ENCODE results near the gene MROH7. TPM values are rescaled to one million over a fixed set of nuclear protein-coding genes. Genes with fewer than 3 reads are reported as not detected.

MROH7 gene
- total RNA-seq, 1 donor from 2014 or later: 0.68 TPM

DNA sequence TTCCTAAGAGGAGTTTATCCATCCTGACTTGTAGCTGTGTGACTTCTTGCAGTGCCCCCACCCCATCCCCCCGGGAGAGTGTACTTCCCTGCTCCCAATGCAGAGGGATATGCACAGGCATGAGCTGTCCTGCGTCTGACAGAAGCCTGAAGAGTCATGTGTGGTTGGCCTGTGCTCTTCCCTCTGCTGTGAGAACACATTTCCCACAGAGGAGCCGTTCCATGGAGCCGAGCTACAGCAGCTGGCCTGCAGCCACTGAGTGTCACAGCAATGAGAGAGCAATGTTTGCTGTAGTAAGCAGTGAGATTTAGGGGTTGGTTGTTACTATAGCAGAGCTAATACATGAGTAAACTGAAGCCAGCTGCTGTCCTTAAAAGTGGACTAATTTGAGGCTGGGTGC is 100.7 kb downstream of the MROH7 start:
- ATAC-seq: no peak

DNA sequence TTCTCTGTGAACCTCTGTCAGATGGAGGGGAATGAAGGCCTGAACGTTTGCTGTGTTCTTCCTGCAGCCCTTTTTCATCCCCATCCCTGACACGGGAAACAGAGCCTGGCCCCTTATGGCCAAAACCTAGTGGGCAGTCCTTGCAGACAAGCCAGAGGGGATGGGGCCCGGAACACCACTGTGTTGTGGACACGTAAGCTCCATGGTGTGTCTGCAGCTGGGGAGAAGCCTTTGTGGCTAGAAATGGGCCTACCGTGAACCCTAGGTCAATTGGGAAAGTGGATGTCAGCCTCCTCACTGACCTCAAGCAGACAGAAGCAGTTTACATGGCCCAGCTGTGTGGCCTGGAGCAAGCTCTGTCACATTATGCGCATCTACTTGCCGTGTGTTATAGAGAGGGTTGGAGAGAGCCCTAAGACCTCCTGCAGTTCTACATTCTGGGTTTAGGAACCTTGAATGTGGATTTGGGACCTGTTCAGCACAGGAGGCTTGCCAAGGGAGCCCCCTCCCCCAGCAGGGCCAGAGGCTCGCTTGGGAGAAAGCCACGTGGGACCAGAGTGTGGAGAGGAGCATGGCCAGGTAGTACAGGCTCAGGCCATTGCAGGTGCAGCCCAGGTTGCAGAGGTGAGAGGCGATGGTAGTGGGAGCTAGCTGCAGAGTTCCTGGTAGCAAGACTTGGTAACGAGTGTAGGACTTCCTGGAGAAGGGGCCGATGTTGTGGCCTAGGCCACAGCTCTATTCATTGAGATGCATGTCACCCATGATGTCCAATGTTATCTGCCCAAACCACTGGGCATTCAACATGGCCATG is 102.0 kb downstream of the MROH7 start:
- no peak for ATAC-seq

- no peak for ATAC-seq
Measured at GRCh38 chr1:54744696-54745095, 103.1 kb downstream of the MROH7 start.

DNA sequence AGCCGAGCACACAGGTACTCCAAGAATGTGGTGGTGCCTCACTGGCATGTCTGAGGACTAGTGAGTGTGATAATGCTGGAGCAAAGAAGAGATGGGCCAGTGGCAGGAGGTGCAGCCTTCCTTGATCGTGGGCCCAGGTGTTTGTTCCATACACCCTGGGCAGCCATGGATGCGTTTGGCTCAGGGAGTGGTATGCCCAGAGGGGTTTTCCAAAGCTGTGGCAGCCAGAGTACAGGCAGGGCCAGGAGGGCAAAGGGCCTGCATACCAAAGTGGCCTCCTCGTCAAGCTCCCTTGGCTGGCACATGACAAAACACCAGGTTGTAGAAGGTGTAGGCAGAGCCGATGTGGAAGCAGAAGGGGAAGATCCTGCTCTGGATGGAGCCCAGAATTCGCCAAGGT is 103.7 kb downstream of the MROH7 start:
- ATAC-seq: no peak

DNA sequence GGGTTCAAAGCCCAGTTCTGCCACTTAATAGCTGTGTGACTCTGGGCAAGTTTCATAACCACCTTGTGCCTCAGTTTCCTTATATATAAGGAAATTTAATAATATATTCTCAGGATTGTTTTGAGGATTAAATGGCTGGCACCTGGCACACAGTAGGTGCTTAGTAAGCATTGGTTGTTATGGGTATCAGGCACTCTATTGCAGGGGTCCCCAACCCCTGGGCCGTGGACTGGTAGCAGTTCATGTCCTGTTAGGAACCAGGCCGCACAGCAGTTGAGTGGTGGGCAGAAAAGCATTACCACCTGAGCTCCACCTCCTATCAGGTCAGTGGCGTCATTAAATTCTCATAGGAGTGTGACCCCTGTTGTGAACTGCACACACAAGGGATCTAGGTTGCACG is 104.3 kb downstream of the MROH7 start:
- no peak for ATAC-seq

DNA sequence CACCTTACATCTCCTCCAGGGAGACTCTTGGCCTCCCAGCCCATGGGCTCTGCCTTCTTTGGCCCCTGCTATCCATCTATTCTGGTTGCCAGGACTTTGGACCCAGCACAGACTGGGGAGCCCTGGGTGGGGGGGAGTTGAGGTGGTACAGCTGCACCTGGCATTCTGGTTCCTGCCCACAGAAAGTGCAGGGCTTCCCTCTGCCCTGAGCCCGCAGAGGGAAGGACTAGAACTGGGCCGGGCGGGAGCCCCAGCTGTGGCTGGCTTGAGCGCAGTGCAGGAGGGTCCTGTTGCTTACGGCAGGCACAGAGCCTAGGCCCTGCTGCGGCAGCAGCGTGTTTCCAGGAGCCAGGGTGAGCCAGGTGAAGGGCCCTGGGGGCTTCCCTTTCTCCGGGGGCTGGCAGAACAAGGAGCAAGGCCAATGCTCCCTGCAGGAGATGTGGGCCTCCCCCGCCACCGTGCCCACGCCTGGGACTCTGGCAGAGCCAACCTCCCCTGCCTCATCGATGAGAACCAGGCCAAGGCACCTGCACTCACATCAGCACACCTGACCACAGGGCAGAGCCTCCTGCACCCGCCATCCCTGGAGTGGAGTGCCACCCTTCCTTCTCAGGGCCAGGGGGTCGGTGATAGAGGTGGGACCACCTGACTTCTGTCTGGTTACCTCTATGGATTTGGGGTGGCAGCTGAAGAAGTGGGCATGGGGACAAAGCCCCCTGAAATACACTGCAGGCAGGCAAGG is 106.7 kb downstream of the MROH7 start:
- ATAC-seq: no peak

DNA sequence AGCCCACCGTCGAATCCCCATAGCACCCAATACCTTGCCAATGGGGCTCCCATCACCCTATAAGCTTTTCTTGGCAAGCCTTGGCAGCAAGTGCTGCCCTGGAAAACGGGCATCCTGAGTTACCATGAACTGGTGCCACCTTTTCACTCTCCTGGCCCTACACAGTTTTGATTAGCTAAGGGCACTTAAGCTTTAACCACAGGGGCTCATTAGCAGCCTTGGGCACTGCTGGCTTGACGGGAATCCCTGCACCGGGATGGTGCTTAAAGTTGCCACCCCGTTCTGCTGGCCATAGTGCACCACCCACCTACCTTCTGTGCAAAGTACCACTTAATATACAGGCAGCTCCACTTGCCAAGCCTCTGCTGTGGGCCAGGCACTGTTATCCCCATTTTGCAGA is 109.0 kb downstream of the MROH7 start:
- ATAC-seq: no peak

- no peak for ATAC-seq
Measured at GRCh38 chr1:54751426-54751825, 109.8 kb downstream of the MROH7 start.

DNA sequence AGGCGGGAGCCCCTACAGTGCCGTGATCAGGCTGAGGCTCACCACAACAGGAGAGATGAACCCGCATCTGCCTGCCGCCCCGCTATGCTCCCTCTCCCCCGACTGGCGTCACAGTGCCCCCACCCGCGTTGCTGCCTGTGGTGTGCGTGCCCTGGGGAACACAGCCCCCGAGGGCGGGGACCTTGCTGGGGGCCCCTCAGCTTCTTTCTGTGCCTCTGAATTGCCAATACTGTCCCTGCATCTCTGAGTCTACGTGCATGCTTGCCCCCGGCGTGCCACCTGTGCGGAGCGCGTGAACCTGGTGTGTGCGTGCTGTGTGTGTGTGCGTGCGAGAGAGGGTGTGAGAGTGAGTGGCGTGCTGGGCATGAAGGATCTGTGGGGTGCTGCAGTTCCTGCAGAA is 112.5 kb downstream of the MROH7 start:
- no peak for ATAC-seq

GRCh38 chr1:54754486-54755285 is 113.1 kb downstream of the MROH7 start:
- no peak for ATAC-seq

DNA sequence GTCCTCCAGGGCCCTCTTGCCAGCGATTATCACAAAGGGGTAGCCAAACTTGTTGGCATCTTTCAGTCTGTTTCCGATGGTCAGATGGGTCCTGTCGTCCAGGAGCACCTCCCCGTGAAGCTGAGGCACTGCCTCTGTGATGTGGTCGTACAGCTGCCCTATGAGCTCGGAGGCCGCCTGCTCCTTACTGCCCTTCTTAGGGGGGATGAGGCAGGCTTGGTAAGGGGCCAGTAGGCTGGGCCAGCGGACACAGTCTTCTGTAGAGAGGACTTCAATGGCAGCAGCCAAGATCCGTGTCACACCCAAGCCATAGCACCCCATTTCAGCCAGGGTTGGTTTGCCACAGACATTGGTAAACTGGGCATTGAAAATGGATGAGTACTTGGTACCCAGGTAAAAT is 116.2 kb downstream of the MROH7 start:
- ATAC-seq: no peak

DNA sequence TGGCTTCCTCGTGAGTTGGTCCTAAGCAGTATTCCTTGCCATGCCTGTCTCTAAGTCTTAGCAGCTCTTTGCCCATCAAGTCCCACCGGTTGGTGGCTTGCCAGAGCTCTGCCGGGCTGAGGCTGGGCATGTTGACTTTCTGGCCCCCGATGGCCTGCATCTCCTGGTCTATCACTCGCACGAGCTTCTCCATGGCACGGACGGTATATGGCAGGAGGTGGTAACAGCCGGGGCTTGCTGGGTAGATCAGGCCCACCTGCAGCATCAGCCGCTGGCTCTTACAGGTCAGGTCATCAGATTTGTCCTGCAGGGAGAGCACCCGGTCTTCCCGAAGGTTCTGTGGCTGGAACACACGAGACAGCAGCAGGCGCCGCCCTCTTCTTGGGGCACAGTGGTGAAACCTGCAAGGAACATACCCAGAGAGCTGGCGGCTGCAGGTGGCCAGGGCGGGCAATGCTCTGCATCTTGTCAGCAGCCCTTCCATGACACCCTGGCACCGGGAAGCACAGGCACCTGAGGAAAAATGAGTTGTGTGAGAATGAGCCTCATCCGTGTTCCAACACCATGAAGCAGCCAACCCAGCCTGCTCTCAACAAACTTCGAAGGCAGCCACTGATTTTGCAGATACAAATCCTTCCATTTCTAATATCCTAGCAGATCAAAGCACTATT is 117.2 kb downstream of the MROH7 start:
- ATAC-seq: no peak

Other genes with a start within 250 kb of the MROH7 start
- 39.3 TPM for gene SSBP3, start 235.4 kb upstream of the MROH7 start, total RNA-seq
- gene ACOT11, start 93.6 kb upstream of the MROH7 start, total RNA-seq: 16.1 TPM
- gene FAM151A, start 18.3 kb upstream of the MROH7 start, total RNA-seq: not detected
- gene TTC4, start 74.1 kb downstream of the MROH7 start, total RNA-seq: 15.1 TPM
- gene PARS2, start 122.7 kb downstream of the MROH7 start, total RNA-seq: 2.8 TPM
- 113 TPM for gene TTC22, start 159.5 kb downstream of the MROH7 start, total RNA-seq
- gene DHCR24, start 245.4 kb downstream of the MROH7 start, total RNA-seq: 530 TPM

Measured in esophagus mucosa (tissue), 1 donor.